Activated T-cell treated with anti-CD3 and anti-CD28 coated beads for 1 hour (primary cell): ENCODE results near the gene CGA.
"Not testable (repeated sequence)": the region's sequence is repeated elsewhere in the genome, so short reads cannot be mapped to it uniquely, and the experiment has no call there.

Source experiments
- DNase-seq: peaks from one replicate; pipeline ENCODE4 v3.0.0-alpha.2; 2020; ENCODE audit warnings: low read depth

Gene CGA

GRCh38 chr6:87095087-87095509, at the start of gene CGA:
CGA (minus strand) TSS chr6:87095106; CDS start chr6:87088200, 6,906 bp downstream.
- DNase-seq: no peak

- not testable (repeated sequence) for DNase-seq
Observed at GRCh38 chr6:87139927-87140326, 45.0 kb upstream of the CGA start.

- DNase-seq: no peak
Observed at GRCh38 chr6:87139236-87139635, 44.3 kb upstream of the CGA start.

GRCh38 chr6:87136963-87137362, 42.1 kb upstream of the CGA start:
- DNase-seq: no peak

GRCh38 chr6:87127737-87128136, 32.8 kb upstream of the CGA start:
- no peak for DNase-seq

GRCh38 chr6:87126501-87126900, 31.6 kb upstream of the CGA start:
- no peak for DNase-seq

GRCh38 chr6:87124074-87124473, 29.2 kb upstream of the CGA start:
- DNase-seq: no peak

- no peak for DNase-seq
Observed at GRCh38 chr6:87122477-87122876, 27.6 kb upstream of the CGA start.

GRCh38 chr6:87118054-87118453, 23.1 kb upstream of the CGA start:
- no peak for DNase-seq

GRCh38 chr6:87116922-87117321, 22.0 kb upstream of the CGA start:
- no peak for DNase-seq

- no peak for DNase-seq
Observed at GRCh38 chr6:87115402-87116135, 20.7 kb upstream of the CGA start.

- no peak for DNase-seq
Observed at GRCh38 chr6:87110636-87111035, 15.7 kb upstream of the CGA start.

- no peak for DNase-seq
Observed at GRCh38 chr6:87105823-87106222, 10.9 kb upstream of the CGA start.

GRCh38 chr6:87104667-87105066, 9.8 kb upstream of the CGA start:
- no peak for DNase-seq

- DNase-seq: no peak
Observed at GRCh38 chr6:87103977-87104601, 9.2 kb upstream of the CGA start.

- no peak for DNase-seq
Observed at GRCh38 chr6:87102151-87102621, 7.3 kb upstream of the CGA start.

GRCh38 chr6:87101067-87101466, 6.2 kb upstream of the CGA start:
- no peak for DNase-seq

- DNase-seq: no peak
Observed at GRCh38 chr6:87100216-87100615, 5.3 kb upstream of the CGA start.

GRCh38 chr6:87099472-87099871, 4.6 kb upstream of the CGA start:
- DNase-seq: no peak

GRCh38 chr6:87094576-87094975, 330 bp downstream of the CGA start:
- no peak for DNase-seq

- no peak for DNase-seq
Observed at GRCh38 chr6:87093651-87094050, 1.3 kb downstream of the CGA start.

GRCh38 chr6:87093199-87093598, 1.7 kb downstream of the CGA start:
- no peak for DNase-seq

GRCh38 chr6:87092435-87092834, 2.5 kb downstream of the CGA start:
- no peak for DNase-seq

GRCh38 chr6:87089135-87089534, 5.8 kb downstream of the CGA start:
- no peak for DNase-seq
